Left forelimb (tissue), 1 donor: Measurements from ENCODE around the gene NPM1.
"Not testable (repeated sequence)": the region's sequence is repeated elsewhere in the genome, so short reads cannot be mapped to it uniquely, and the experiment has no call there.

Experiments used
- DNase-seq: peaks from one replicate; pipeline ENCODE4 v3.0.0-alpha.2; 2018; ENCODE audit warnings: low spot score

Gene NPM1

GRCh38 chr5:171386006-171386671 is 1.5 kb upstream of the NPM1 start:
- no peak for DNase-seq

GRCh38 chr5:171386861-171387344 is 746 bp upstream of the NPM1 start:
- DNase-seq, result no peak

GRCh38 chr5:171387970-171388815 is 544 bp downstream of the NPM1 start:
- DNase-seq, result peak; percentile 88

GRCh38 chr5:171388816-171389168 is 1.1 kb downstream of the NPM1 start:
- DNase-seq, result no peak

GRCh38 chr5:171390883-171391677 is 3.4 kb downstream of the NPM1 start:
- no peak for DNase-seq

- DNase-seq, result no peak
Measured at GRCh38 chr5:171391996-171392577, 4.4 kb downstream of the NPM1 start.

- no peak for DNase-seq
Measured at GRCh38 chr5:171392585-171393159, 5.0 kb downstream of the NPM1 start.

GRCh38 chr5:171395042-171395441 is 7.4 kb downstream of the NPM1 start:
- DNase-seq, result no peak

GRCh38 chr5:171396583-171396982 is 8.9 kb downstream of the NPM1 start:
- DNase-seq, result not testable (repeated sequence)

GRCh38 chr5:171397190-171397589 is 9.5 kb downstream of the NPM1 start:
- no peak for DNase-seq

GRCh38 chr5:171397599-171397998 is 9.9 kb downstream of the NPM1 start:
- DNase-seq, result no peak

GRCh38 chr5:171398660-171399059 is 11.0 kb downstream of the NPM1 start:
- not testable (repeated sequence) for DNase-seq

GRCh38 chr5:171400169-171400568 is 12.5 kb downstream of the NPM1 start:
- DNase-seq, result no peak

- DNase-seq, result no peak
Measured at GRCh38 chr5:171401167-171401947, 13.7 kb downstream of the NPM1 start.

GRCh38 chr5:171402751-171403150 is 15.1 kb downstream of the NPM1 start:
- not testable (repeated sequence) for DNase-seq

- no peak for DNase-seq
Measured at GRCh38 chr5:171405615-171406014, 18.0 kb downstream of the NPM1 start.

GRCh38 chr5:171407234-171407633 is 19.6 kb downstream of the NPM1 start:
- no peak for DNase-seq

GRCh38 chr5:171409164-171410136 is 21.8 kb downstream of the NPM1 start:
- DNase-seq, result no peak

- no peak for DNase-seq
Measured at GRCh38 chr5:171410181-171410580, 22.5 kb downstream of the NPM1 start.

- no peak for DNase-seq
Measured at GRCh38 chr5:171412186-171412585, 24.5 kb downstream of the NPM1 start.
